SH-SY5Y (cell line): ENCODE data around the gene CHRM2.

Experiments
- GATA2 ChIP-seq: IDR thresholded peaks from 2 replicates; pipeline ENCODE4 v1.6.1; 2011; ENCODE audit warnings: mild to moderate bottlenecking, low read depth, low read length
- GATA3 ChIP-seq: IDR thresholded peaks from 2 replicates; pipeline ENCODE4 v1.6.1; 2011; ENCODE audit warnings: low read depth, mild to moderate bottlenecking, low read length, moderate library complexity

- TF ChIP-seq GATA2: no peak
- TF ChIP-seq GATA3: no peak
Observed at GRCh38 chr7:136956232-136956631, 87.8 kb downstream of the CHRM2 start.
